Gastrocnemius medialis (tissue), 4 donors: ENCODE results near the gene NPEPL1. TPM values are rescaled to one million over a fixed set of nuclear protein-coding genes. Genes with fewer than 3 reads are reported as not detected.

ENCODE experiments used
- ATAC-seq, 2 donors: fragments of 150-250 bp; one replicate each; pipeline ENCODE4 v1.9.1; 2016
- DNase-seq, 2 donors: peaks; one replicate each; pipeline ENCODE4 v3.0.0-alpha.2; 2019
- H3K27ac ChIP-seq, 4 donors: fragments of 200-600 bp; sonication (generic); 1 replicate in 1 of 4; 2 replicates in 3 of 4; pipeline ENCODE4 v1.5.1; 2016 to 2018; ENCODE audit warnings: mild to moderate bottlenecking in 2 of 4, moderate library complexity in 1 of 4
- H3K27me3 ChIP-seq, 3 donors: fragments of 200-600 bp; sonication (generic) in 2 of 3; 1 replicate in 1 of 3; 2 replicates in 2 of 3; pipeline versions ENCODE4 v1.5.1 to v1.6.0; 2016 to 2019; ENCODE audit warnings: mild to moderate bottlenecking in 1 of 3, moderate library complexity in 1 of 3
- H3K36me3 ChIP-seq, 2 donors: fragments of 200-600 bp; sonication (generic) in 1 of 2; one replicate each; pipeline ENCODE4 v1.5.1; 2017 to 2018
- H3K4me1 ChIP-seq, 2 donors: fragments of 200-600 bp; sonication (generic) in 1 of 2; one replicate each; pipeline ENCODE4 v1.5.1; 2016 to 2017; ENCODE audit warnings: mild to moderate bottlenecking in 2 of 2
- H3K4me3 ChIP-seq, 4 donors: fragments of 200-600 bp; sonication (generic) in 3 of 4; 1 replicate in 1 of 4; 2 replicates in 3 of 4; pipeline ENCODE4 v1.5.1; 2016 to 2019; ENCODE audit warnings: mild to moderate bottlenecking in 2 of 4
- H3K9me3 ChIP-seq, 3 donors: fragments of 200-600 bp; sonication (generic) in 2 of 3; 1 replicate in 1 of 3; 2 replicates in 2 of 3; pipeline ENCODE4 v1.5.1; 2016 to 2019
- POLR2A ChIP-seq, 2 donors: fragments of 450-650 bp; IDR thresholded peaks; one replicate each; pipeline ENCODE4 v1.6.1; 2017; ENCODE audit warnings: antibody characterized with exemption in 2 of 2, mild to moderate bottlenecking in 2 of 2, moderate library complexity in 2 of 2
- in situ Hi-C, 4 donors: fragments of 200-750 bp; cut with MboI; loops; one replicate each; pipeline versions ENCODE4 v1.15.0 to v1.8.0; 2017; ENCODE audit warnings: low sequenced_read_pairs in 4 of 4
- intact Hi-C: fragments of 100-400 bp; cut with DNase I; formaldehyde crosslinking; loops from one replicate; pipeline ENCODE4 v1.15.1; 2023; ENCODE audit warnings: low total_unique reads
- total RNA-seq, 4 donors: library from RNA; depleted of rRNA; stranded (reverse); fragments of >200 nt; gene quantifications; one replicate each; pipeline versions ENCODE4 v1.1.0 to v1.2.3, GENCODE V29; 2016
- TF ChIP-seq, protein P1 (sequence below), 5 experiments: fragments of 450-650 bp in 3 of 5; fragments of 200-600 bp in 2 of 5; sonication (generic) in 2 of 5; IDR thresholded peaks in 4 of 5; conservative IDR thresholded peaks in 1 of 5; 1 replicate in 4 of 5; 2 replicates in 1 of 5; pipeline ENCODE4 v1.5.1; 2016 to 2019; ENCODE audit warnings: antibody characterized with exemption in 5 of 5, mild to moderate bottlenecking in 3 of 5, moderate library complexity in 3 of 5

NPEPL1 gene
- total RNA-seq, 4 donors from 2014 or later: 18.1 to 51.5 (median 34.3) TPM

DNA sequence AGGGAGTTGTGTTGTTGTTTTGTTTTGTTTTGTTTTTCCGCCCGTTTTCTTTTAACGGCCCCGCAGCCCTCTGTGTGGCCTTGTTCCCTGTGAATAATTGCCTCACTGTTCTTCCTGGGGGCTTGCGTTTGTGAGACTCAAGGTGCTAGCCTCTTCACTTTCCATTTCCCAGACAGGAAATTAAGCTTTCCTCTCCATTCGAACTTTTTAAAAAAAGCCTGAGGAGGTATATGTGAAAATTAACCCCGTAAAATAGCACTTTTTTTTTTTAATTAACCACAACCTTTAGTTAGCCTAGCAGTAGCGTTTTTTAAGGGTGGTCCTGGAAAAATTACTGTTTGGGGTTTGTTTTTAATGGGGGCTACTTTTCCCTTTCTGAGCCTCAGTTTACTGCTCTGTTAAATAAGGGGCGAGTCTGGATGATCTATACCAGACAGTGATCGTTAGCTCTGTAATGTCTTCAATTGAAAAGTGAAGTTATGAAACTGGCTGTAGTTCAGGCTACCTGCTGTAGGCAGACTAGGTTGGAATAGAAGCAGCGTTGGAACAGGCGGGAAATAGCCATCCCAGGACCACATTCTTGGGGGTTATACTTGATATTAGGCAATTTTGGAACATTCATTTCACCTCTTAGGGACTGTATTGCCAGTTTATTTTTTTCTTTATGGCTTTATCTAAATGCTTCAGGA is 39.9 kb upstream of the NPEPL1 start:
- no peaks in the 10 kb centered on the region for H3K36me3 ChIP-seq
- no peaks in the 10 kb centered on the region for H3K27me3 ChIP-seq
- peak overlapping the region; percentile 85 to 98 (median 97) for H3K27ac ChIP-seq
- peak overlapping the region; percentile 90 to 99 (median 98) for H3K4me3 ChIP-seq
- TF ChIP-seq POLR2A (IDR thresholded peaks at IDR 0.05): no peak
- TF ChIP-seq, protein P1, sequence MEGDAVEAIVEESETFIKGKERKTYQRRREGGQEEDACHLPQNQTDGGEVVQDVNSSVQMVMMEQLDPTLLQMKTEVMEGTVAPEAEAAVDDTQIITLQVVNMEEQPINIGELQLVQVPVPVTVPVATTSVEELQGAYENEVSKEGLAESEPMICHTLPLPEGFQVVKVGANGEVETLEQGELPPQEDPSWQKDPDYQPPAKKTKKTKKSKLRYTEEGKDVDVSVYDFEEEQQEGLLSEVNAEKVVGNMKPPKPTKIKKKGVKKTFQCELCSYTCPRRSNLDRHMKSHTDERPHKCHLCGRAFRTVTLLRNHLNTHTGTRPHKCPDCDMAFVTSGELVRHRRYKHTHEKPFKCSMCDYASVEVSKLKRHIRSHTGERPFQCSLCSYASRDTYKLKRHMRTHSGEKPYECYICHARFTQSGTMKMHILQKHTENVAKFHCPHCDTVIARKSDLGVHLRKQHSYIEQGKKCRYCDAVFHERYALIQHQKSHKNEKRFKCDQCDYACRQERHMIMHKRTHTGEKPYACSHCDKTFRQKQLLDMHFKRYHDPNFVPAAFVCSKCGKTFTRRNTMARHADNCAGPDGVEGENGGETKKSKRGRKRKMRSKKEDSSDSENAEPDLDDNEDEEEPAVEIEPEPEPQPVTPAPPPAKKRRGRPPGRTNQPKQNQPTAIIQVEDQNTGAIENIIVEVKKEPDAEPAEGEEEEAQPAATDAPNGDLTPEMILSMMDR (IDR thresholded peaks at IDR 0.05 in 4 of 5, conservative IDR thresholded peaks at IDR 0.05 in 1 of 5): no peak
- DNase-seq (no peak), ATAC-seq (no peak)
- H3K9me3 ChIP-seq: no peaks in the 10 kb centered on the region
- peaks cover 43 to 47% of the 10 kb centered on the region in 2 donors for H3K4me1 ChIP-seq
- intact Hi-C loops: loop anchor here (5.0 to 10.0 kb wide), 4 partner anchors 202 to 380 kb away; partner anchors contain the start of genes ATP5F1E, GNAS, GNAS-AS1 and NELFCD
- in situ Hi-C loops: loop anchor here in 1 of 4 donors (25.0 kb wide), 1 partner anchor 1290 kb away; the partner anchor contains the start of gene RAE1

DNA sequence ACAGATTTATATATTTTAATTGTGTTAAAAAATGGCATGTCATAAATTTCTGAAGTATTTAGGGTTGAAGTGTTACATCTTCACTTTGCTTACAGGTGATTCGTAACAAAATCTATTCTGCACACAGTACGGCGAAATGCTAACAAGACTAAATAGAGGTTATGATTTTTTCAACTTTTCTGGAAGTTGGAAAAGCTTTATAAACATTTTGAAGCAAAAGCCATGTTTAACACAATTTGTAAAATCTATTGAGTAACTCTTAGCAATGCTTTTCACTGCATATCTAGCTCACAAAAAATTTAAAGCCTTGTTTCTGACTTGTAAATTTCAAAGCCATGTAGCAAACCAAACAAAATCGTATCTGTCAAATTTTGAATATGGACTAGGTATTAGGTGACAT is 38.3 kb upstream of the NPEPL1 start:
- peaks cover 51 to 59% of the 10 kb centered on the region in 2 donors for H3K4me1 ChIP-seq
- DNase-seq: no peak
- no peaks in the 10 kb centered on the region for H3K9me3 ChIP-seq
- H3K4me3 ChIP-seq: no peak overlapping the region
- no peak overlapping the region for H3K27ac ChIP-seq
- TF ChIP-seq, protein P1 (IDR thresholded peaks at IDR 0.05 in 4 of 5, conservative IDR thresholded peaks at IDR 0.05 in 1 of 5): no peak
- no peak for TF ChIP-seq POLR2A (IDR thresholded peaks at IDR 0.05)
- ATAC-seq: no peak
- in situ Hi-C loops (loop anchor here in 1 of 4 donors (25.0 kb wide), 1 partner anchor 1292 kb away; the partner anchor contains the start of gene RAE1), intact Hi-C loops (loop anchor here (5.0 to 10.0 kb wide), 4 partner anchors 200 to 378 kb away; partner anchors contain the start of genes ATP5F1E, GNAS, GNAS-AS1 and NELFCD)
- no peaks in the 10 kb centered on the region for H3K36me3 ChIP-seq
- no peaks in the 10 kb centered on the region for H3K27me3 ChIP-seq

DNA sequence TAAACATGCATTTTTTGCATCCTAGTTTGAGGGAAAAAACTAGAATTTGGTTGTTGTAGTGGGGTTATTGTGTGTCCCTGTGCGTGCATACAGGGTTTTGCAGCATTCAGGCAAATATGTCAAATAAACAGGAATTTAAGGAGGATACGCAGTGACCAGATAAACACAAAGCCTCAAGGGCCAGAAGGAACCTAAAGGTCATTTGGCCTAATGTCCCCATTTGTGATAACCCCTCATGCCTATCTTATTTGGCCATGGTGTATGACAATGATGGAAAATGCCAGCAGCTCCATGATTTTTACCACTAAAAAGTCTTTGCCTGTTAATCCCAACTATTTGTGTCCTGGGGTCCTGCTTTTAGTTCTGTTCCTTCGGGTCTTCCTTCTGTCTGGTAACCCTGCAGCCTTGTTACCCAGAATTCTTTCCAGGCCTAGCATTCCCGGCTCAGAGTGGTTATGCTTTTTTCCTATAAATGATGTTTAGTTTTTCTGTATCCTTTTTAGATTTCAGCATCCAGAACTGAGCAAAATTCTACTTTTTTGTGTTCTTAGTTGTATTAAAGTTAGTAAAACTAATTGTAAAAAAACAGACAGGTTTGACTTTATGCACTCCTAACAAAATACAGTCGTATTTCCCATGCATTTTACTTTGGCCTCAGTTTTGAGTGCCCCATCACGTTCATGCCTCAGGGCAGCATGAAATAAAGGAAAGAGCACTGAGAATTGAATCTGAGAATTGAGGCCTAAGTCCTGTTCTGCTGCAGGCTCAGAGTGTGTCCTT is 37.1 kb upstream of the NPEPL1 start:
- intact Hi-C loops (loop anchor here (10.0 kb wide), 2 partner anchors 199 to 329 kb away; partner anchors contain the start of genes GNAS, GNAS-AS1 and NELFCD), in situ Hi-C loops (loop anchor here in 1 of 4 donors (25.0 kb wide), 1 partner anchor 1293 kb away; the partner anchor contains the start of gene RAE1)
- Histone ChIP-seq H3K4me3 (no peak overlapping the region), H3K4me1 (peaks cover 58 to 63% of the 10 kb centered on the region in 2 donors), H3K27me3 (no peaks in the 10 kb centered on the region), H3K27ac (no peak overlapping the region), H3K9me3 (no peaks in the 10 kb centered on the region), H3K36me3 (no peaks in the 10 kb centered on the region)
- no peak for TF ChIP-seq POLR2A (IDR thresholded peaks at IDR 0.05)
- TF ChIP-seq, protein P1 (IDR thresholded peaks at IDR 0.05 in 4 of 5, conservative IDR thresholded peaks at IDR 0.05 in 1 of 5): no peak
- DNase-seq (no peak), ATAC-seq (no peak)

DNA sequence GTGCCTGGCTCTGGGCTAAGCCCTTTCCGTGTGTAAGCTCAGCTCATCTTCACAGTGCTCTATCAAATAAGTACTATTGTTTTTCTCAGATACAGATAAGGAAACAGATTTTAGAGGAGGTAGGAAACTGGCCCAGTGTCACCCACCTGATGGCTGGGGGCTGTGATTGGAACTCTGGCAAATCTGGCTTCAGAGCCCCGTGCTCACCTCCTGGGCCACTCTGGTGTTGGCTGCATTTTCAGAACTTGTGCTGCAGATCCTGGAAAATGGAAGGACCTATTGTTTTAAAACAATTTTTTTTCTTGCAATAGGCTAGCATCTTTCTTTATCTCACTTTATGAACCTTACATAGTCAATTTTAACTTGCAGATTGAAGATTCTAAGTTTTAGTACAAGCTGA is 35.8 kb upstream of the NPEPL1 start:
- ATAC-seq (no peak), DNase-seq (no peak)
- TF ChIP-seq, protein P1 (IDR thresholded peaks at IDR 0.05 in 4 of 5, conservative IDR thresholded peaks at IDR 0.05 in 1 of 5): no peak
- no peak for TF ChIP-seq POLR2A (IDR thresholded peaks at IDR 0.05)
- no peaks in the 10 kb centered on the region for H3K27me3 ChIP-seq
- peak overlapping the region in 1 of 4 donors; percentile 21 for H3K27ac ChIP-seq
- in situ Hi-C loops (loop anchor here in 1 of 4 donors (25.0 kb wide), 1 partner anchor 1295 kb away; the partner anchor contains the start of gene RAE1), intact Hi-C loops (loop anchor here (10.0 kb wide), 2 partner anchors 198 to 328 kb away; partner anchors contain the start of genes GNAS, GNAS-AS1 and NELFCD)
- no peaks in the 10 kb centered on the region for H3K36me3 ChIP-seq
- peaks cover 69 to 70% of the 10 kb centered on the region in 2 donors for H3K4me1 ChIP-seq
- H3K4me3 ChIP-seq: no peak overlapping the region
- no peaks in the 10 kb centered on the region for H3K9me3 ChIP-seq
